Stimulated activated CD4-positive, alpha-beta T cell treated with anti-CD3 and anti-CD28 coated beads, TNF-alpha, amount 100 ng/mL, for 1 hour (primary cell): ENCODE data around the gene RPTOR.

Source experiments
- DNase-seq, 3 donors: peaks; one replicate each; pipeline ENCODE4 v3.0.0-alpha.2; 2020; ENCODE audit warnings: low read depth in 3 of 3, low spot score in 1 of 3

RPTOR gene

DNA sequence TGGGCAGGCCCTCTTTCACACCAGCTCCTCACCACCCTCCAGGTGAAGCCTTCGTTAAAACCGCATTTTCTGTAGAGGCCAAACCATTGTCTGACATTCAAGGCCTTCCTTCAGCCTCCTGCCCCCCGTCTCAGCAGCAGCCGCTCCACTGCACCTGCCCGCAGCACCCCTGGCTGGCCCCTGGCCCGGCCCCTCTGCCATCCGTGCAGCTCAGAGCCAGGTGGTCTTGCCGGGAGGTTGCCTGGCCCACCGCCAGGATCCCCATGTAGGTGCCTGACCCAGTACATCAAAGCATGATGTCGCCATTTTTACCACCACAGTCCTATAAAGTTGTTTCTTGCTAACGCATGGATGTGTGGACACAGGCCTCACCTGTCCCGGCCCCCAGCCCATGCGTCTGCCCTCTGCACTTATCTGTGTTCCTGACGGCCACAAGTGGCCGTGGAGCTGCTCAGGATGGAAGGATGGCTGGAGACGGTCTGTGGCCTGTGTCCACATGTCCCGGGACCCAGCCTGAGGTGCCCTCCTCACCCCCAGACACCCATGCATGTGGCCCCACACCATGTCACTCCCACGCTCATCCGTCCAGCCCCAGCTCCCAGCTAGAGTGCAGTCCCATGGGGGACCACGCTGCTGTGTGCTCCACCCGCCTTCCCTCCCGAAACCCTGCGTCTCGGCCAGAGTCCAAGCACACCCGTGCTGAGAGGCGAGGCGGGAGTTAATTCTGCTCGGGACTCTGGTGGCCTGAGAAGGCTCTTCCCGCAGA lies 357.7 kb downstream of the RPTOR start:
- DNase-seq, result no peak

DNA sequence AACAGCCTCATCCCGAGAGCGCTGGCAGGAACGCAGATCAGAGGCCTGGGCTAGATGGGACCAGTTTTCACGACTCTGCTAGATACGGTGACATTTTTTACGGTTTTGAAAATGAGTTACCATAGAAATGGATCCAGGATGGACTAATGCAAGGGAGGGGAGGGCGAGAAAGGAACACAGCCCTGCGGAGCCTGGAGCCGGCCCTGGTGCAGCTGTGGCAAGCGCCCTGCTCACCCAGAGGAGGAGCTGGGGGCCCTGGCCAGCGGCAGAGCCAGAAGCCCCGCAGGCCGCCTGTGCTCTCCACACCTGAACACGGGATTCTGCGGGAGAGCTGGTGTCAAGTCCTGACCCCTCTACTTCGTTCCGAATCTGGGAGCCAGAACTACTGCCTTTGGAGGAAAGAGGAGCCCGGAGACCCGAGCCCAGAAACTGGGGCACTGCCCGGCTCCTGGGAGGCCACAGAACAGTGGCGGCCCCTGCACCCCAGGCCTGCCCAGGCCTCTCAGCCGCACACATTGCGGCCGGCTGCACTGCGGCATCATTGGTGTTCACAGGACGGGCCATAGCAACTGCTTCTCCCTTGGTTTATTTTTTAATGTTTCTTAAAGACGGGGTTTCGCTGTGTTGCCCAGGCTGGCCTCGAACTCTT lies 358.4 kb downstream of the RPTOR start:
- no peak for DNase-seq

DNA sequence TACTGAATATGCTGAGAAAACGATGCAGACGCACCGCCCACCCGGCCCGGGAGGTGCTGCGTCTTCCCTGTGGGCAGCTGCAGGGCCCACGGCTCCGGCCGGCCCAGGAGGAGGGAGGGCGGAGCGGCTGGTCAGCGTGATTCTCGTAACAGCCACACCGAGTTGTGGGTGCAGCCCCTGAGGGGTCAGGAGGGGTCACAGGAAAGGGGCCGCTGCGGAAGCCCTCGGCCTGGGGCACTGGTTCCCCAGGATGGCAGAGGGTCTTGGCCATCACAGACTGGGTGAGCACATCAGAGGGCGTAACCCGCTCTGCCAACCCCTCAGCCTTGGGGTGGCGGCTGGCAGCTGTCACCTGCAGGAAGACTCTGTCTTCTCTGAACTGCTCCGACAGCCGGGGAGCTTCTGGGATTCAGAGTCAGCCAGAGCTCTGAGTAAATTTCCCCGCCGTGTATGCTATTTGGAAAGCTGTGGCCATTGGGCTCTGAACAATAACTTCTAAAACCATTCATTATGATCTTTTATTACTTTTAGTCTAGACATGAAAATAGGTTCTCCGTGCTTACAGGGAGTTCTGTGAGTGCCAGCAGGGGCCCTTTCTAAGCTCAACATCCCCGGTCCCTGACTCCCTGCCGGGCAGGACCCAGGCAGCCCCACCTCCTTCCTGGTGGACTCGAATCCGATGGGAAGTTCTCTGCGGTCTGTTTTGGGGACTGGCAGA lies 359.6 kb downstream of the RPTOR start:
- DNase-seq, result no peak

- no peak for DNase-seq
Measured at GRCh38 chr17:80905586-80906230, 361.1 kb downstream of the RPTOR start.

DNA sequence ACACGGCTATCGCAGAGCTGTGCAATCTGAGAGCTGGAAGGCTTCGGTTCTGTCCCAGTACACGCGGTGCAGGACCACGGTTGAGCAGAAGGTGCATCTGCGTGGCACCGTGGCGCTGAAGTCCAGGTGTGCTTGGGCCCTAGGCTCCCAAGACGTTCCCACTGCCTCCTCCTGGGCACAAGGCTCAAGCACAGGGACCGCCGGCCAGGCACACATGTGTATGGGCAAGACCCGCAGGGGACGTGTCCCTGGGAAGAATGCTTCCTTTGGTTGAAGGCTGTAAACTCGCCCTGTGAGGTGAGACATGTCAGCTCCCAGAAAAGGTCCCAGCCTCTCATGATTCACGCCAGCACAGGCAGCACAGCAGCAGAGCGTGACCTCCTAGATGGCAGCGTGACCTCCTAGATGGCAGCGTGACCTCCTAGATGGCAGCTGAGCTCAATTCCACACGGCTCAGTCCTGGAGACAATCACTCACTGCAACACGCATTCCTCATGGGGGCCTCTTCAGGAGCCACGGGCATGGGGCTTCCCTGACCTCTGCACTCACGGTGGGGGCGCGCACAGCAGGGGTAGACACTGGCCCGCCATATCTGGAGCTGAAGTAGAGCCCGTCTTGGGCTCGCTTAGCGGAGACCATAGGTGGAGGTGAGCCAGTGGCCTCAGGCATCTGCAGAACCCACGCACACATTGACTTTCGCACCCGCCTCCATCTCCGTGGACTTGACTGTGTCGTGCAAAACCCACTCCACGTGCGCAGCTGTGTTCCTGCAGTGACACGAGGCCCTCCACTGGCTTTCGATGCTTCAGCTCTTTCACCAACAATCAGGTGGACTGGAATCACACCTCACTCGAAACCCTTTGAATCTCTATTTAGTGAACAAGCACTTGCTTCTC lies 362.0 kb downstream of the RPTOR start:
- no peak for DNase-seq

GRCh38 chr17:80907281-80907680 lies 362.6 kb downstream of the RPTOR start:
- no peak for DNase-seq

- no peak for DNase-seq
Measured at GRCh38 chr17:80908211-80908610, 363.6 kb downstream of the RPTOR start.

DNA sequence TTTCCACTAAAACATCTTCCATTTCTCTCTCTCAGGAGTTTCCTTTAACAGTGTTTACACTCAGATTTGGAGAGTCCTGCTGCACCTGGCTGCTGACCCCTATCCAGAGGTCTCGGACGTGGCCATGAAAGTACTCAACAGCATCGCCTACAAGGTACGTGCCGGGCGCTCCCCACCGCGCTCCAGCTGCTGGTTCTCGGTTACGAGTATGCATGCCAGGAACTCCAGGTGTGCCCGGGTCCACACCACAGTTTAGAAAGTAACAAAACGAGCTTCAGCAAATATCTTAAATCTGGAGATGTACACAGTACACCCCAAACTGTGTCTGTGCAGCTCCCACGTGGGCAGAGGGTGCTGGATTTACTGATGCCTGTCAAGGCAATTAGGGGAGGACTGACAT lies 364.1 kb downstream of the RPTOR start:
- no peak for DNase-seq

- DNase-seq, result no peak
Measured at GRCh38 chr17:80909635-80910034, 365.0 kb downstream of the RPTOR start.

DNA sequence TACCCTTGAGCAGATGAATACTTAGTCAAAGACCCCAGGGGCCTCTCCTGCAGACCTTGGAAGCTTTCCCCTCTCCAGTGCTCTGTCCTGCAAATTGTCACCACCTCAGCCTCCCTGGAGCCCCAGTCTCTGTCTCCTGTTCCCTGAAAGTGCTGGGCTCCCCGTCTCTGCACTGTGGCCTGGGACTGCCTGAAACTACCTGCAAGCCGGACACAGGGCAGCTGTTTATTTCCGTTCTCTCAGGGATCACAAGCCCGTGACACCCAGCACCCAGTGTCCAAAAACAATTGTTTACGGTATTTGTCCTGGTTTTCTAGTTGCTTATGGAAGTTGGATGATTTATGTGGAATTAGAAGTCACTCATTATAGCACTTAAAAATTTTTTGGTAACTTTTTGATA lies 365.4 kb downstream of the RPTOR start:
- DNase-seq, result no peak

GRCh38 chr17:80912476-80912875 lies 367.8 kb downstream of the RPTOR start:
- DNase-seq, result no peak

- no peak for DNase-seq
Measured at GRCh38 chr17:80913928-80914821, 369.5 kb downstream of the RPTOR start.

DNA sequence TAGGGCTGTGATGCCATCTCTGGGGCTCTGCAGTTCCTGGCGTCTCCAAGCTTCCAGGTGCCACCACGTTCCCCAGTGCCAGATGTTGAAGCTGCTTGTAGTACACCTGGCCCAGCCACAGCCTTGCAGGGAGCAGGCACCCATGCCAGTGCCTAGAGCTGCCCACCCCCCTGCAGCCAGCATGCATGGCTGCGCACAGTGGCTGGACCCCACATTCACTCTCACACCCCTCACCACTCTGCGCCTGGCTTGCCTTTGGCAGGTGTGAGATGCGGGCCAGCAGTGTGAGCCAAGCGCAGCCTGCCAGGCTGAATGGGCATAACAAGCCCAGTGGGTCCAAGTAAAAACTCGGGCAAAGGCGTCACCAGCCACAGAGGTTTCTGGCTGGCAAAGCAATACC lies 371.6 kb downstream of the RPTOR start:
- no peak for DNase-seq

GRCh38 chr17:80917716-80918560 lies 373.3 kb downstream of the RPTOR start:
- no peak for DNase-seq

- DNase-seq, result no peak
Measured at GRCh38 chr17:80918731-80919130, 374.1 kb downstream of the RPTOR start.

- DNase-seq, result no peak
Measured at GRCh38 chr17:80919331-80920311, 375.0 kb downstream of the RPTOR start.

DNA sequence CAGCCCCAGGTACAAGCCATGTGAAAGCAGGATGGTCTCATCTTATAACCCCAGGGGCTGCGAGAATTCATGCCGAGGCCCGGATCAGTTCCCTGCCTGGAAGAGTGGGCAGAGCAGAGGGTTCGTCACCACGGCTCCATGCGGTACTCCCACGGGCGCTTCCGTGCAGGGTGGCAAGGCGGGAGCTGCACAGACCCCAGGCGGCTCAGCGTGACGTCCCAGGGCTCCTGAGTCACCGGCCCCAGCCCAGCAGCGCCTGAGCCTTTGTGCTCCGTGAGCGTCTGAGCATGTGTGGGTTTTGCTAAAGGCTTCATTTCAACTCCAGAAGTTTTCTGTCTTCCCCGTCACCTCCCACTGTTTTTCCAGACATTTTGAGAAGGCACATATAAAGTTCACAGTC lies 375.8 kb downstream of the RPTOR start:
- DNase-seq, result no peak

DNA sequence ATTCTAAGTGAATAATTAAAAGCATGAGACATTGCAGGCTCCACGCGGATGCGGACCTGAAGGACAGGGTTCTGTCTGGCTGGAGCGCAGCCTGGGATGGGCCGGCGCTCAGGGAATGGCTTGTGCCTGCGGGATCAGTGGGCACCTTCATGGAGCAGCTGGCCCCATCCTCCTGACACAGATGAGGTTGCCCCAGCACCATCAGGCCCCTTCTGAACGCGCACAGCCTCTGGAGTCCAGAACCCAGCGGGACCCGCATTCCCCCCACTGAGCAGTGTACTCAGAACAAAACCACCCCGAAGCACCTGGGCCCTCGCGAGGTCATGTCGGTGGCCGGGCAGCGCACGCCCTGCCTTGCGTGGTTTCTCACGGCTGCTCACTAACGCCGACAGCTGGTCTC lies 376.5 kb downstream of the RPTOR start:
- DNase-seq, result no peak
